DND-41 (cell line): Measurements from ENCODE around the gene TRIP11.

Source experiments
- ATAC-seq: fragments of 200-7000 bp; cut with Tn5 transposase; 3 replicates; pipeline ENCODE4 v1.9.1; 2021; ENCODE audit warnings: low read depth; ENCODE audit not compliant: insufficient read depth
- DNase-seq: peaks from one replicate; pipeline ENCODE4 v3.0.0-alpha.2; 2020
- H2AFZ ChIP-seq: 2 replicates; pipeline ENCODE4 v1.6.0; 2012; ENCODE audit warnings: low read depth, low read length
- H3K27ac ChIP-seq: 2 replicates; pipeline ENCODE4 v1.5.1; 2012; ENCODE audit warnings: low read length, inconsistent platforms
- H3K27me3 ChIP-seq: fragments of 200-600 bp; sonication (generic); 2 replicates; pipeline ENCODE4 v1.6.0; 2012; ENCODE audit warnings: low read length, mild to moderate bottlenecking, inconsistent platforms; ENCODE audit not compliant: insufficient read depth, poor library complexity
- H3K36me3 ChIP-seq: 2 replicates; pipeline ENCODE4 v1.5.1; 2012; ENCODE audit warnings: low read length, inconsistent platforms; ENCODE audit not compliant: insufficient read depth
- H3K4me1 ChIP-seq: 2 replicates; pipeline ENCODE4 v1.5.1; 2012; ENCODE audit warnings: mild to moderate bottlenecking, low read length; ENCODE audit not compliant: insufficient read depth
- H3K4me2 ChIP-seq: 2 replicates; pipeline ENCODE4 v1.6.0; 2012; ENCODE audit warnings: mild to moderate bottlenecking, moderate library complexity, low read length, inconsistent platforms; ENCODE audit not compliant: insufficient read depth
- H3K4me3 ChIP-seq, 2 experiments: fragments of 200-600 bp in 1 of 2; shearing (Covaris generic) in 1 of 2; 2 replicates each; pipeline ENCODE4 v1.5.1; 2012 to 2016; ENCODE audit warnings: inconsistent platforms in 2 of 2, low read length in 2 of 2, mild to moderate bottlenecking in 2 of 2, low read depth in 1 of 2, moderate library complexity in 1 of 2
- H3K79me2 ChIP-seq: 2 replicates; pipeline ENCODE4 v1.6.0; 2012; ENCODE audit warnings: low read length, inconsistent platforms; ENCODE audit not compliant: insufficient read depth
- H3K9ac ChIP-seq: 2 replicates; pipeline ENCODE4 v1.6.0; 2012; ENCODE audit warnings: low read depth, mild to moderate bottlenecking, inconsistent platforms, low read length, moderate library complexity
- H3K9me3 ChIP-seq: 2 replicates; pipeline ENCODE4 v1.5.1; 2012; ENCODE audit warnings: low read length, moderate library complexity, mild to moderate bottlenecking, inconsistent platforms; ENCODE audit not compliant: insufficient read depth, severe bottlenecking
- H4K20me1 ChIP-seq: 2 replicates; pipeline ENCODE4 v1.6.0; 2012; ENCODE audit warnings: low read length; ENCODE audit not compliant: insufficient read depth
- EZH2 ChIP-seq: IDR thresholded peaks from 3 replicates; pipeline ENCODE4 v1.6.1; 2012; ENCODE audit warnings: borderline replicate concordance, low read depth, mild to moderate bottlenecking, moderate library complexity, low read length, inconsistent platforms; ENCODE audit not compliant: severe bottlenecking
- TF ChIP-seq, protein P1 (sequence below): IDR thresholded peaks from 2 replicates; pipeline ENCODE4 v1.5.1; 2012; ENCODE audit warnings: borderline replicate concordance, low read length, moderate library complexity, mild to moderate bottlenecking; ENCODE audit not compliant: poor library complexity, severe bottlenecking; ENCODE audit errors: extremely low read depth

TRIP11 gene

DNA sequence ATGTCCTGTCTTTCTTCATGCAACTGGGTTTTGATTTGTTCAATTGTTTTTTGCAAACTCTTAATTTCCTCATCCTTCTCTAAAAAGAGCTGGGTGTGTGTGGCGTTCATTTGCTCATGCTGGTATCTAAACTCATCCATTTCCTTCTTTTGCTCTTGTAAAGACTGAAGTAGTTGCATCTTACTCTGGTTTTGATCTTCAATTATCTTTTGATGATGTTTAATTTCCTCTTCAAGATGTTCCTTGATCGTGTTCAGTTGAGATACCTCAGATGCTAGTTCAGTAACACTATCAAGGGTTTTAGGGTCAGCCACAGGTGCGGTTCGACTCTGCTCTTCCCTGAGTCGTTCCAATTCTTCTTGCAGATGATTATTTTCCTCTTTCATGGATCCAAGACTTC, 34.8 kb downstream of the TRIP11 start:
- Histone ChIP-seq H3K9ac (no peak overlapping the region), H4K20me1 (no peaks in the 10 kb centered on the region), H3K4me1 (no peaks in the 10 kb centered on the region), H3K4me3 (no peak overlapping the region), H2AFZ (no peak overlapping the region), H3K36me3 (peaks cover 56% of the 10 kb centered on the region), H3K27me3 (no peaks in the 10 kb centered on the region), H3K79me2 (no peaks in the 10 kb centered on the region), H3K9me3 (no peaks in the 10 kb centered on the region), H3K27ac (no peak overlapping the region), H3K4me2 (no peak overlapping the region)
- TF ChIP-seq EZH2 = no peak
- TF ChIP-seq, protein P1, sequence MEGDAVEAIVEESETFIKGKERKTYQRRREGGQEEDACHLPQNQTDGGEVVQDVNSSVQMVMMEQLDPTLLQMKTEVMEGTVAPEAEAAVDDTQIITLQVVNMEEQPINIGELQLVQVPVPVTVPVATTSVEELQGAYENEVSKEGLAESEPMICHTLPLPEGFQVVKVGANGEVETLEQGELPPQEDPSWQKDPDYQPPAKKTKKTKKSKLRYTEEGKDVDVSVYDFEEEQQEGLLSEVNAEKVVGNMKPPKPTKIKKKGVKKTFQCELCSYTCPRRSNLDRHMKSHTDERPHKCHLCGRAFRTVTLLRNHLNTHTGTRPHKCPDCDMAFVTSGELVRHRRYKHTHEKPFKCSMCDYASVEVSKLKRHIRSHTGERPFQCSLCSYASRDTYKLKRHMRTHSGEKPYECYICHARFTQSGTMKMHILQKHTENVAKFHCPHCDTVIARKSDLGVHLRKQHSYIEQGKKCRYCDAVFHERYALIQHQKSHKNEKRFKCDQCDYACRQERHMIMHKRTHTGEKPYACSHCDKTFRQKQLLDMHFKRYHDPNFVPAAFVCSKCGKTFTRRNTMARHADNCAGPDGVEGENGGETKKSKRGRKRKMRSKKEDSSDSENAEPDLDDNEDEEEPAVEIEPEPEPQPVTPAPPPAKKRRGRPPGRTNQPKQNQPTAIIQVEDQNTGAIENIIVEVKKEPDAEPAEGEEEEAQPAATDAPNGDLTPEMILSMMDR = no peak
- ATAC-seq (no peak), DNase-seq (no peak)

GRCh38 chr14:92004062-92004461, 35.8 kb downstream of the TRIP11 start:
- Histone ChIP-seq H3K9ac (no peak overlapping the region), H3K4me1 (peaks cover 2% of the 10 kb centered on the region; the same call in 1 of the 2 replicates), H3K27me3 (no peaks in the 10 kb centered on the region), H3K4me2 (no peak overlapping the region), H3K9me3 (no peaks in the 10 kb centered on the region), H3K4me3 (no peak overlapping the region), H3K27ac (no peak overlapping the region), H2AFZ (no peak overlapping the region), H4K20me1 (no peaks in the 10 kb centered on the region), H3K36me3 (peaks cover 50% of the 10 kb centered on the region), H3K79me2 (no peaks in the 10 kb centered on the region)
- ATAC-seq (no peak), DNase-seq (no peak)
- TF ChIP-seq EZH2 = no peak
- TF ChIP-seq, protein P1 = no peak

GRCh38 chr14:91998667-91999570, 40.9 kb downstream of the TRIP11 start:
- Histone ChIP-seq H4K20me1 (no peaks in the 10 kb centered on the region), H3K27ac (peak overlapping the region; percentile 11; the same call in 1 of the 2 replicates), H2AFZ (no peak overlapping the region), H3K9me3 (no peaks in the 10 kb centered on the region), H3K36me3 (peaks cover 49% of the 10 kb centered on the region; the same call in 1 of the 2 replicates), H3K4me3 (no peak overlapping the region), H3K4me2 (no peak overlapping the region), H3K9ac (no peak overlapping the region), H3K4me1 (peaks cover 7% of the 10 kb centered on the region; the same call in 1 of the 2 replicates), H3K79me2 (no peaks in the 10 kb centered on the region), H3K27me3 (no peaks in the 10 kb centered on the region)
- ATAC-seq (peak; percentile 44; the same call in 1 of the 3 replicates), DNase-seq (no peak)
- no peak for TF ChIP-seq EZH2
- TF ChIP-seq, protein P1 = no peak
